Choroid plexus epithelial cell (primary cell): ENCODE measurements around the gene TATDN3.

Experiments used
- DNase-seq: peaks from one replicate; pipeline ENCODE4 v3.0.0-alpha.2; 2010; ENCODE audit warnings: low read depth
- H3K4me3 ChIP-seq: 2 replicates; pipeline ENCODE4 v1.5.1; 2011; ENCODE audit warnings: low read depth, mild to moderate bottlenecking, control low read depth, low read length, moderate library complexity
- TF ChIP-seq, protein P1 (sequence below): conservative IDR thresholded peaks from 2 replicates; pipeline ENCODE4 v1.5.1; 2011; ENCODE audit warnings: low read depth, mild to moderate bottlenecking, control low read depth, inconsistent platforms, low read length, moderate library complexity

Gene TATDN3, protein sequence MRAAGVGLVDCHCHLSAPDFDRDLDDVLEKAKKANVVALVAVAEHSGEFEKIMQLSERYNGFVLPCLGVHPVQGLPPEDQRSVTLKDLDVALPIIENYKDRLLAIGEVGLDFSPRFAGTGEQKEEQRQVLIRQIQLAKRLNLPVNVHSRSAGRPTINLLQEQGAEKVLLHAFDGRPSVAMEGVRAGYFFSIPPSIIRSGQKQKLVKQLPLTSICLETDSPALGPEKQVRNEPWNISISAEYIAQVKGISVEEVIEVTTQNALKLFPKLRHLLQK

DNA sequence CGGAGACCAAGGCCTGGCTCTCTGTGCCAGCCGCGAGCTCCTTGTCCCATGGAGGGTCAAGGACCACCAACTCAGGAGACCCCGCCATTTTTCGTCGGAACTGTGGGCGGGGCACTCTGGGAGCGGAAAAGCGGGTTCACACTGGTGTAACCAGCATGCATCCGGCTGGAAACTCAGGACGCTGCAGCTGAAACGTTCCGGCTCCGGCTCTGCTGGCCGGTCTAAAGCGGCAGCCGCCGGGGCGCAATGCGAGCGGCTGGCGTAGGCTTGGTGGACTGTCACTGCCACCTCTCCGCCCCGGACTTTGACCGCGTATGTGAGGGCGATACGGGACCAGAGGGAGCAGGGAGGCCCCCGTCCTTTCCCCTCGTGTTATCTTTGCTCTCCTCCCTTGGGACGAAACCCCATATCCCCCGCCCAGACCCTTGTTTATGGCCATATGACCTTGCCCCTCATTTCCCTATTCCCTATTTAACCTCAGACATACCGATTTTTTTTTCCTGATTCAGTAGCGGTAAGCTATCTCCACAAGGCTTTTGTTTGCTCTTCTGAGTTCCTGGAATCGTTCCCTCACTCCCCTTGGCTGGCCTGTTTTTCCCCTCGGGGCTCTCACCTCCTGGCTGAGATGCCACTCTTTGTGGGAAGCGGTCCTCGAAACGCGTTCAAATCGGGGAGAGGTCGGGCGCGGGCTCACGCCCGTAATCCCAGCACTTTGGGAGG is at the start of gene TATDN3, which contains the start of gene NSL1:
TATDN3 (plus strand) TSS at position 219 of the 720 bp plus-strand sequence; CDS start at position 247, 28 bp downstream.
NSL1 (minus strand) TSS at position 102 of the 720 bp plus-strand sequence; CDS start at position 88, 14 bp downstream.
- DNase-seq = peak; percentile 95
- TF ChIP-seq, protein P1, sequence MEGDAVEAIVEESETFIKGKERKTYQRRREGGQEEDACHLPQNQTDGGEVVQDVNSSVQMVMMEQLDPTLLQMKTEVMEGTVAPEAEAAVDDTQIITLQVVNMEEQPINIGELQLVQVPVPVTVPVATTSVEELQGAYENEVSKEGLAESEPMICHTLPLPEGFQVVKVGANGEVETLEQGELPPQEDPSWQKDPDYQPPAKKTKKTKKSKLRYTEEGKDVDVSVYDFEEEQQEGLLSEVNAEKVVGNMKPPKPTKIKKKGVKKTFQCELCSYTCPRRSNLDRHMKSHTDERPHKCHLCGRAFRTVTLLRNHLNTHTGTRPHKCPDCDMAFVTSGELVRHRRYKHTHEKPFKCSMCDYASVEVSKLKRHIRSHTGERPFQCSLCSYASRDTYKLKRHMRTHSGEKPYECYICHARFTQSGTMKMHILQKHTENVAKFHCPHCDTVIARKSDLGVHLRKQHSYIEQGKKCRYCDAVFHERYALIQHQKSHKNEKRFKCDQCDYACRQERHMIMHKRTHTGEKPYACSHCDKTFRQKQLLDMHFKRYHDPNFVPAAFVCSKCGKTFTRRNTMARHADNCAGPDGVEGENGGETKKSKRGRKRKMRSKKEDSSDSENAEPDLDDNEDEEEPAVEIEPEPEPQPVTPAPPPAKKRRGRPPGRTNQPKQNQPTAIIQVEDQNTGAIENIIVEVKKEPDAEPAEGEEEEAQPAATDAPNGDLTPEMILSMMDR = no peak
- H3K4me3 ChIP-seq = peak within 1 kb of the TSS; percentile 99

DNA sequence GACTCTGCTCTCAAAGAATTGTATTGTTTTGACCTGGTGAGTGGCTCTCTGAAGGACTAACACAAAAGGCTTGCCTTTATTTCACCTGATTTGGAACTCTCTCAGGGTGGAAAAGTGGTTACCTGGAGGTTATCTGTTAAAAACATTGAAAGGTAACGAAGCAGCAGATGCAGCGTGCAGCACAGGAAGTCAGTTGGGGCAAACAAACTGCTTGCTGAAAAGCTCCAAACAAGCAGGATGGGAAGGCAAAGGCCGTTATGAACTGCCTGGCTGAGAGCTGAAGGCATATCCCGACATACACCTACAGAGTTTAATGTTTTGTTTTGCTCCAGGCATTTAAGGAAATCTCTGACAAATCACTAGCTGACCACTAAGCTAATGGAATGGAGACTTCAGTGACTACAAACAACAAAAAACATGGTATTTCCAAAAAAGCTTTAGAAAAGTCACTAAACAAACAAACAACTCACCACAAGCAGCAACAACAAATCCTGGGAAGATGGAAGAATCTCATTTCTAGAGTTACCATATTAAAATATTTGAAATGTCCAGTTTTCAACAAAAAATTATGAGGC is 47.7 kb upstream of the TATDN3 start:
- H3K4me3 ChIP-seq = no peak overlapping the region
- no peak for DNase-seq
- TF ChIP-seq, protein P1 = no peak

DNA sequence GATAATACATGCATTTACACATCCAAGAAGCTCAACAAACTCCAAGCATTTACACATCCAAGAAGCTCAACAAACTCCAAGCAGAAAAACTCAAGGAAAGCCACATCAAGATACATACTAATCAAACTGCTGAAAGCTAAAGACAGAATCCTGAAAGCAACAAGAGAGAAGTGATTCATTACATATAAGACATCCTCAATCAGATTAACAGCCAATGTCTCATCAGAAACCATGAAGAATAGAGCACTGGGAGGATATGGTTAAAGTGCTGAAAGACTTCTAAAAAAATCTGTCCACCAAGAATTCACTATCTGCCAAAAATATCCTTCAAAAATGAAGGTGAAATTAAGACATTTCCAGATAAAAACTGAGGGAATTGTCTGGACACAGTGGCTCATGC is 46.4 kb upstream of the TATDN3 start:
- TF ChIP-seq, protein P1 = no peak
- DNase-seq = no peak
- no peak overlapping the region for H3K4me3 ChIP-seq

DNA sequence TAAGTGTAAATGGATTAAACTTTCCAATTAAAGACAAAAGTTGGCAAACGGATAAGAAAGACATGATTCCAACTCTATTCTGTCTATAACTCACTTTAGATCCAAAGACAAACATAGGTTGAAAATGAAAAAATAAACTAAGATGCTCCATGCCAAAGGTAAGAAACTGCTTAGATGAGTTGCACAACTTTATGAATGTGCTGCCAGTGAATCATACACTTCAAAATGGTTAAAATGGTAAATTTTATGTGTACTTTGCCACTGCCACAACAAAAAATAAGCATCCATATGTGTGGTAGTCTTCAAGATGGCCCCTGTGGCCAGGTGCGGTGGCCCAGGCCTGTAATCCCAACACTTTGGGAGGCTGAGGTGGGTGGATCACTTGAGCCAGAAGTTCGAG is 45.1 kb upstream of the TATDN3 start:
- TF ChIP-seq, protein P1 = no peak
- DNase-seq = no peak
- no peak overlapping the region for H3K4me3 ChIP-seq

DNA sequence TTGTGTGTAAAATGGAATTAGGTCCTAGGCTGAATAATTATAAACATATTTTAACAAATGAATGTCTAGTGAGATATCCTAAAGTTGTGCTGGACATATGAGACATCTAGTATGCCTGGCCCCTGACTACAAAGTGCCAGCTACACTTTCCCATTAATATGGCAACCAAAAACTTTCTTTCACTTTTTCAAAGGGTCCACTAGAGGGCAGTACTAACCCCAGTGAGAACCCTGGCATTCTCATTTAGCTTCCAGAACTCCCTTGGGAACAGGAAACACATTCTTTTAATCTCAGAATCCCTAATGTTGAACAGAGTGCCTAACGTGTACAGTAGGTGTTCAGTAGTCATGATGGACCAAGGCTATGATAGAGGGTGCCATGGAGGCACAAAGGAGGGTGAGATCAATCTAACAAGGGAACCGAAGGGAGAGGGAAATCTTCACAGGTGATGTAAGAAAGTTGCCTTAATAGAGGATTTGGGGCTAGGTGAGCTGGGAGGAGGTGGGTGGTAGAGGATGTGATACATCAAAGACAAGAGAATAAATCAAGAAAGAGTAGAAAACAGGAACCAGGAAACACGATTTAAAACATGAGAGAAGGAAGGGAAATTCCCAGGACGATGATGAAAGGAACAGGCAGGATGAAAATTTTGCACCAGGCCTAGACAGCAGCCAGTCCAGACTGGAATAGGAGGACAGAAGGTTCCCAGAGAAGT is 41.7 kb upstream of the TATDN3 start:
- TF ChIP-seq, protein P1 = peak; percentile 79
- H3K4me3 ChIP-seq = no peak overlapping the region
- DNase-seq = peak; percentile 83

DNA sequence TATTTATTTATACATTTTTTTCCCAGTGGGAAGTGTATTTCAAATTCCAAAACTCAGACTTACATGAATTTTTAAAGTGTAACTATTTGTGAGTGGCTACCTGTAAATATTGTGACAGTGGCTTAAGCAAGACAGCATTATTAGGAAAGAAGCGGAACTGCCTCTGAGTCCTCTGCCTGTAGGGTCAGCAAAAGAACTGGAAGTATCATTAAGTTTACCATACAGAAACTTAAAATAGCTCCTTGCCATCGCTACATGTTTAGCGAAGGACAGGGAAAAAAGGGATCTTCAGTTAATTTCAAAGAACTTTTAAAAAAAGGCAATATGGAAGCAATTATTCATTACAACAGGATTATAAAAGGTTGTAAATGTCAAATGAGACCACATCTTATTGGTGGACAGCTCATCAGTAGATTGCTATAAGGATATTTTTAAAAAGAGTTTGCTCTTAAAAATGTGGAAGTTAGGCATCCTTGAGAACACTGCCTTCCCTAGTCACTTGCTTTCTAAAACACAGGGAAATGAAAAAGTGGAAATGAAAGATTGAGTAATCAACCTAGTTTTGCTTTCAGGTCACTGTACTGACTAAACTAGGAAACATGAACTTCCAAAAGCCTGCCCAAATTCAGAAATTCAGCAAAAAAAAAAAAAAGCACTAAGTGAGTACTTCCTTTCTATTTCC is 39.3 kb upstream of the TATDN3 start:
- DNase-seq = peak; percentile 50
- no peak overlapping the region for H3K4me3 ChIP-seq
- TF ChIP-seq, protein P1 = no peak
